Pons (tissue), 1 donor: ENCODE results near the gene TMEM163.
"Not testable (repeated sequence)": the region's sequence is repeated elsewhere in the genome, so short reads cannot be mapped to it uniquely, and the experiment has no call there.

ENCODE experiments used
- DNase-seq: peaks from one replicate; pipeline ENCODE4 v3.0.0-alpha.2; 2016; ENCODE audit warnings: low spot score

The TMEM163 gene

GRCh38 chr2:134619250-134619649 is 99.5 kb downstream of the TMEM163 start:
- no peak for DNase-seq

GRCh38 chr2:134615480-134615879 is 103.3 kb downstream of the TMEM163 start:
- not testable (repeated sequence) for DNase-seq

- DNase-seq = no peak
Observed at GRCh38 chr2:134611316-134611715, 107.5 kb downstream of the TMEM163 start.

GRCh38 chr2:134610871-134611270 is 107.9 kb downstream of the TMEM163 start:
- no peak for DNase-seq

- DNase-seq = no peak
Observed at GRCh38 chr2:134609924-134610513, 108.8 kb downstream of the TMEM163 start.

- DNase-seq = no peak
Observed at GRCh38 chr2:134603966-134604365, 114.8 kb downstream of the TMEM163 start.

GRCh38 chr2:134602666-134603065 is 116.1 kb downstream of the TMEM163 start:
- DNase-seq = no peak

GRCh38 chr2:134601264-134601663 is 117.5 kb downstream of the TMEM163 start:
- no peak for DNase-seq

- DNase-seq = no peak
Observed at GRCh38 chr2:134600208-134600607, 118.6 kb downstream of the TMEM163 start.

- no peak for DNase-seq
Observed at GRCh38 chr2:134599236-134599635, 119.6 kb downstream of the TMEM163 start.

GRCh38 chr2:134594399-134594798 is 124.4 kb downstream of the TMEM163 start:
- no peak for DNase-seq

GRCh38 chr2:134593519-134593918 is 125.3 kb downstream of the TMEM163 start:
- DNase-seq = no peak

GRCh38 chr2:134592377-134592776 is 126.4 kb downstream of the TMEM163 start:
- DNase-seq = no peak

- no peak for DNase-seq
Observed at GRCh38 chr2:134591526-134591925, 127.3 kb downstream of the TMEM163 start.

- no peak for DNase-seq
Observed at GRCh38 chr2:134590679-134591078, 128.1 kb downstream of the TMEM163 start.

- DNase-seq = not testable (repeated sequence)
Observed at GRCh38 chr2:134589171-134590083, 129.4 kb downstream of the TMEM163 start.

GRCh38 chr2:134588556-134588955 is 130.2 kb downstream of the TMEM163 start:
- DNase-seq = no peak

- DNase-seq = no peak
Observed at GRCh38 chr2:134586326-134586965, 132.4 kb downstream of the TMEM163 start.

GRCh38 chr2:134583997-134584520 is 134.7 kb downstream of the TMEM163 start:
- no peak for DNase-seq

- no peak for DNase-seq
Observed at GRCh38 chr2:134583462-134583861, 135.3 kb downstream of the TMEM163 start.

- no peak for DNase-seq
Observed at GRCh38 chr2:134582547-134582899, 136.3 kb downstream of the TMEM163 start.

GRCh38 chr2:134581877-134582546 is 136.8 kb downstream of the TMEM163 start:
- no peak for DNase-seq
